Adipose tissue (tissue), 3 donors: ENCODE data around the gene SLC24A3. TPM values are rescaled to one million over a fixed set of nuclear protein-coding genes. Genes with fewer than 3 reads are reported as not detected.

Experiments
- H3K27ac ChIP-seq: one replicate; pipeline ENCODE4 v1.5.1; 2013; ENCODE audit warnings: low read depth, low read length
- whole genome bisulfite sequencing, 3 donors: extraction: QIAGEN DNeasy Blood & Tissue Kit; methylation state at CpG; one replicate each; pipeline ENCODE4 v1.1.7; 2013; 5-methylcytosine and 5-hydroxymethylcytosine counted together
- polyA plus RNA-seq, 3 donors: library from polyadenylated mRNA; stranded (reverse); fragments of 200-250 nt; gene quantifications; one replicate each; pipeline ENCODE4 v1.2.3, GENCODE V29; 2013
- donor health status: healthy with polysubstance abuse.
- donor health status: Bipolar disorder and iron deficiency.
- donor health status: healthy.

SLC24A3 gene
- polyA plus RNA-seq, 3 donors, result 0.86 to 11.5 (median 6.5) TPM

- WGBS, 3 donors, result 71 to 86% (median 76%) methylated on average over 3 of the region's 3 CpGs
Measured at GRCh38 chr20:19426356-19426755, 213.9 kb downstream of the SLC24A3 start.

GRCh38 chr20:19427480-19427879 is 215.0 kb downstream of the SLC24A3 start:
- no peak overlapping the region for H3K27ac ChIP-seq
- WGBS, 3 donors, result 40 to 82% (median 67%) methylated on average over 9 of the region's 9 CpGs

More at GRCh38 chr20:19426356-19426755, 213.9 kb downstream of the SLC24A3 start:
- H3K27ac ChIP-seq, result no peak overlapping the region

DNA sequence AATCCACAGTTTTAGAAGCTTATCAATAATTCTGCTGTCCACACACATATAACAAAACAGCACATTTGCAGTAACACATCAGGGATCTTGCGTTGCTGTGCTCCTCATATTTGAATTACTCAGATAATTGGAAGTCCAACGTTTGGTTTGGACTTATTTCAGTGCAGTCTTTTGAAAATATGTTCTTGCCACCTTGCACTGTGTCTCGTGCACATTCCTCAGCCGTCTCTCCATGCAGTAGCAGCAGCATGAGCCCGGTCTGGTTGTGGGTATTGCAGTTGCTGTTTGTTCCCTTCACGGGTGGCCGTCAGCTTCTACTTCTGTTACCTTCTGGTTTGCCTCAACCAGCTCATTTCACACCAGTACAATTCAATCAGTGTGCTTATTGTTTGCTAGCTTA is 215.5 kb downstream of the SLC24A3 start:
- no peak overlapping the region for H3K27ac ChIP-seq
- WGBS, 3 donors, result 39 to 57% (median 57%) methylated on average over 7 of the region's 7 CpGs

DNA sequence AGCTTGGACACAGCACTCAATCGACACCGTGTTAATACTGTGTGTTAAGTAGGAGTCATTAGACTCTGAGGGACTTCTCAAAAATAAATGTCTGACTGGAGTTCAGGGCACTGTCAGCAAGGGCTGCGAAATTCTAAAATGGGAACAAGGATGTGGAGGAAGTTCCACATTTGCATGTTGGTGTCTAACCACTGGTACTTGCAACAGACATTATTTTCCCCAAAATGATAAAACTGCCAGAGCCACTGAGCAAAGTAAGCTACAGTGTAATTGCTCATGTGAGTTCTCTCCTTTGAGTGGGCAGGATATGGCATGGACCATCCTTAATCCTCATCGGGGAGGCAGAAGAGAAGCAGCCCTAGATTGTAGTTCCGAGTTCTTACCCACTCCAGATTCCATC is 215.9 kb downstream of the SLC24A3 start:
- 57 to 74% (median 63%) methylated on average over 5 of the region's 5 CpGs for WGBS, 3 donors
- no peak overlapping the region for H3K27ac ChIP-seq

- H3K27ac ChIP-seq, result no peak overlapping the region
- WGBS, 3 donors, result 61 to 74% (median 62%) methylated on average over 7 of the region's 7 CpGs
Measured at GRCh38 chr20:19429538-19429937, 217.1 kb downstream of the SLC24A3 start.

DNA sequence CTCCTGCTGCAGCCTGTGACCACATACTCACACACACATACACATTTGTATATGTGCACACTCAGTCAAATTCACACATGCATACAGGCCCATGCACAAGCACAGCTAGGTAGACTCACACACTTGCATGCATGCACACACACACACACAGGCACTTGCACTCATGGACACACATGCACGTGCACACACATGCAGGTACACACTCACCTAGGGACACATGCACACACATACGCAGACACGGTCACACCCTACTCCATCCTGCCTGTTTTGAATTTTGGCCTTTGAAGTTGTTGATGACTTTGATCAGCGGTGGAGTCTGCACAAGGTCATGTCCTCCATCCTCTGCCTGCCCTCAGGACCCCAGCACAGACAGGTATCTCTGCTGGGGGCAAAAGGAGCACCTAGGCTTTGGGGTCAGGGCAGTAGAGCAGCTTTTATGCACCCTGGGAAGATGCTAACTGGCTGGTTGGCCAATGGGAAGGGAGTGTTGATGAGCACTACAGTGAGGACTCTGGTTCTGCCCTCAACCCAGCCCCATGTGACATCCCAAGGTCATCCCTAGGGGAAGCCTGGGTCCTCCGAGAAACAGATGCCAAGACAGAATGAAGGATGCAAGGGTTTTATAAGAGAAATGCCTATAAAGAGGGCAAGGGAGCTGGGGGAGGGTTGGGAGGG is 218.3 kb downstream of the SLC24A3 start:
- no peak overlapping the region for H3K27ac ChIP-seq
- WGBS, 3 donors, result 79 to 92% (median 91%) methylated on average over 5 of the region's 5 CpGs

DNA sequence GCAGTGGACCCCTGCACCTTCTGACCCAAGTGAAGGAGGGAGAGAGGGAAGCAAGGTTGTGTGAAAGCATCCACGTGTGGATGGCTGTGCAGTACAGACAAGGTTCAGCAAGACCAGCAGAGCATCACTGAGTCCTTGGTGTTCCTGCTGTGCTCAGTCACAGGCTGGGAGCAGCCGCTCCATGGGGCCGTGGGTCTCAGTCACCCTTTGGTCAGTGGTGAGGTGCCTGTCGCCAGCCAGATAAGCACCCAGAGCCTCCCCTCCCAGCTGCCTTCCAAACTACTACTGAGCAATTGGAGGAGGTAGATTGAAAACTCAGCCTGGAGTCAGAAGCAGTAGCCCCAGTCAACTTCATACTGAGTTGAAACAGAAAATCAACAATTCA is 218.9 kb downstream of the SLC24A3 start:
- 63 to 82% (median 81%) methylated on average over 4 of the region's 4 CpGs for WGBS, 3 donors
- no peak overlapping the region for H3K27ac ChIP-seq

- H3K27ac ChIP-seq, result no peak overlapping the region
- 60 to 87% (median 86%) methylated on average over 2 of the region's 2 CpGs for WGBS, 3 donors
Measured at GRCh38 chr20:19431906-19432305, 219.5 kb downstream of the SLC24A3 start.

DNA sequence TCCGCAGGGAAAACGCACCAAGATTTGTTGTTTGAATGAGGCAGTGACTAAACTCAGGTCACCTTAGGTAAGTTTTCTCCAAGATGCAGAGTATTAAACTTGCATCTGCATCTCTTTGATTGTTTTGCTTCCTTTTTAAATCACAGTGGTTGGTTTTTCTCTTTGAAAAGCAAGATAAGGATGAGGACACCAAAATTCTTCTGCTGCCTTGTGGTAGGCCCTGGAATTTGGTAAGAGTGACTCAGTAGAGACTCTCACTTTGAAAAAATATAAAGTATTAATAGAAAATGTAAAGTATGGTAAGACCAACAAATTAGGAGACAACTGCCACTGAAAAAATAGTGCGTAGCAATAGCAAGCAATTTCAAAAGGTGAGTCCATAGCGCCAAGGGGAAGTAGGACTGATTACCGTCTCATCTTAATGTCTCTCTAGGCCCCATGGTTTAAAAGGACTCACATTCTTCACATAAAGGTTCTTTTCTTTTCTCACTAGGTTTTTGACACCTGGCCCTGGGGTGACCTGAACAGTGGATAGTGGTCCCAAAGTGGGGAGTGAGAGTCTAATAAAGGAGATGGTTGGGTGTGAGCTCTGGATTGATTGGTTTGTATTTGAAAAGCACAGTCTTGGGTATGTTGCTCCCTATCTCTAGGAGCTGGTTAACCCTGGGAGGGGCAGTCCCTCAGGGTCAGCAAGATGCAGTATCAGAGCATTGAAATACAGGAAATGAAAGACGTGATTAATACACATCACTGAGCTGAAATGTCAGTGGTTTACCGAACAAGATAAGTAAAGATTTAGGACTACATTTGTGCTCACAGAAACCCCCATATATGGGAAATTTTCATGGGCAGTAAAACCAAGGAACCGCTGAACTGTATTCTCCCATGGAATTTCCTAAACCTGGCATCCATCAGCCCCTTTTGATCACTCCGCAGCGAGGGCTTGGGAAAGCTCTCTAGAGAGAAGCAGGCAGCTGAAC is 221.2 kb downstream of the SLC24A3 start:
- WGBS, 3 donors, result 66 to 83% (median 76%) methylated on average over 10 of the region's 10 CpGs
- H3K27ac ChIP-seq, result no peak overlapping the region

- no peak overlapping the region for H3K27ac ChIP-seq
- 58 to 87% (median 81%) methylated on average over 3 of the region's 3 CpGs for WGBS, 3 donors
Measured at GRCh38 chr20:19435316-19435715, 222.9 kb downstream of the SLC24A3 start.

- no peak overlapping the region for H3K27ac ChIP-seq
Measured at GRCh38 chr20:19435821-19436220, 223.4 kb downstream of the SLC24A3 start.

GRCh38 chr20:19438488-19438887 is 226.0 kb downstream of the SLC24A3 start:
- 68 to 80% (median 78%) methylated on average over 2 of the region's 2 CpGs for WGBS, 3 donors
- H3K27ac ChIP-seq, result no peak overlapping the region

- no peak overlapping the region for H3K27ac ChIP-seq
- 67 to 71% (median 67%) methylated on average over 14 of the region's 14 CpGs for WGBS, 3 donors
Measured at GRCh38 chr20:19440660-19441527, 228.5 kb downstream of the SLC24A3 start.

DNA sequence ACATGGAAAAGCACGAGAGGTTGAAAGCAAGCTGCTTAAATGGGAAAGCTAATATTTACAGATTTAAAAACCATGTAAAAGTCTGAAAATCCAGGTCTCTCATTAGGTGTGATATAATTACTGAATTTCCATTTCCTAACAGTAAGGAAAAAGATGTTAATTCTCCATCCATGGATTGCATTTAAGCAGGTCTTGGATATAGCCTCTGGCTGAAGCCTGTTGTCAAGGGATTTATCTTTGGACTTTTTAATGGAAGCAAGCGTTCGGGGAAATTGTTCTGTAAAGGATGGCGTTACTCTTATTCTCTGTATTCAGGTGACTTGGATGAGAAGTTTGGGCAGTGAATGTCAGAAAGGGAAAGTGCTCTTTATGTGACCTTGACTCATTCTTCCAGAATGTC is 233.8 kb downstream of the SLC24A3 start:
- H3K27ac ChIP-seq, result no peak overlapping the region
- 74 to 96% (median 94%) methylated on average over 4 of the region's 4 CpGs for WGBS, 3 donors

DNA sequence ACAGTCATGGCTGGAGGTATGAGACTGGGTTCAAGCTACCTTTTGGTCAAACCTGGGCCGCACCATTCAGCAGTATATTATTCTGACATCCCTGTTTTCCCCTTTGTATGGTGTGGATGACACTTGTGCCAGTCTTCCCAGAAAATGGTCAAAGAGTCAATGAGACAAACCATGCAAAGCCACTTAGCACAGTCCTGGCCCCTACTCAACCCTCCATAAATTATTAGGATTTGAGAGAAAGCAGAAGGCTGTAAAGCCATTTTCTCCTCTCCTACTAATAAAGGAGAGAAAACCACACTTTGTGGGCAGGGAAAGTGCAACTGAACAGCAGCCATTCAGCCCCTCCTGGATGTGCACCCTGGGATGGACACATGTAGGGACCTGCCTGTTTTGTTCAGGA is 236.2 kb downstream of the SLC24A3 start:
- no peak overlapping the region for H3K27ac ChIP-seq
- 92 to 95% (median 93%) methylated on average over 1 of the region's 1 CpG for WGBS, 3 donors

DNA sequence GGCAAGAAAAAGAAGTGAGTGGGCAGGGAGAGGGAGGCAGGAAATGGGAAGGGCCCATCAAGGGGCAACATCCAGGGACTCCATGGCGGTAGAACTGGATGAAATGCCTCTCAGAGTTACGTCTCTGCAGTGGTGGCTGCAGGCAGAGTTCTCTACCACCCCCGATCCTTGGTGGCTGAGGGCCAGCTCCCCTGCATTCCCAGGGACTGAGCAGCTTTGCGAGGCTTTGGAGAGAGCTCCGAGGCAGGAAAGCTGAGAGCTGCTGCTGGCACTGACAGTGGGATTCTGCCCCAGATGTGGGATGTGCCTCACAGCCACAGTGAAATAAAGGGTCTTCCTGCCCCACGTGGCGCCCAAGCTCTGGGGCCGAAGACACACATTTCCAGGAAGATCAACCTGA is 236.6 kb downstream of the SLC24A3 start:
- 61 to 70% (median 63%) methylated on average over 8 of the region's 8 CpGs for WGBS, 3 donors
- H3K27ac ChIP-seq, result no peak overlapping the region

GRCh38 chr20:19451231-19451922 is 238.9 kb downstream of the SLC24A3 start:
- WGBS, 3 donors, result 62 to 73% (median 70%) methylated on average over 8 of the region's 8 CpGs
- no peak overlapping the region for H3K27ac ChIP-seq

GRCh38 chr20:19451923-19452295 is 239.5 kb downstream of the SLC24A3 start:
- H3K27ac ChIP-seq, result no peak overlapping the region

More at GRCh38 chr20:19451923-19452295, 239.5 kb downstream of the SLC24A3 start:
- WGBS, 3 donors, result 46 to 60% (median 47%) methylated on average over 9 of the region's 9 CpGs
